HG02840 (cell line): ENCODE data around the gene SLC1A1.

ENCODE experiments used
- ATAC-seq: cut with Tn5 transposase; IDR thresholded peaks from one replicate; pipeline ENCODE4 v1.9.1; 2021; ENCODE audit warnings: mild to moderate bottlenecking, moderate library complexity, moderate number of reproducible peaks; ENCODE audit not compliant: unreplicated experiment, low FRiP score

The SLC1A1 gene

GRCh38 chr9:4574657-4575243, 84.5 kb downstream of the SLC1A1 start:
- no peak for ATAC-seq

GRCh38 chr9:4575997-4576396, 85.7 kb downstream of the SLC1A1 start:
- no peak for ATAC-seq

GRCh38 chr9:4576448-4576847, 86.2 kb downstream of the SLC1A1 start:
- ATAC-seq: no peak

GRCh38 chr9:4579001-4579400, 88.7 kb downstream of the SLC1A1 start:
- no peak for ATAC-seq

- ATAC-seq: no peak
Observed at GRCh38 chr9:4581035-4581760, 90.9 kb downstream of the SLC1A1 start.

GRCh38 chr9:4581861-4582565, 91.7 kb downstream of the SLC1A1 start:
- ATAC-seq: no peak

- ATAC-seq: no peak
Observed at GRCh38 chr9:4583001-4583400, 92.7 kb downstream of the SLC1A1 start.

GRCh38 chr9:4584636-4585035, 94.4 kb downstream of the SLC1A1 start:
- ATAC-seq: no peak

- no peak for ATAC-seq
Observed at GRCh38 chr9:4585135-4585534, 94.9 kb downstream of the SLC1A1 start.

GRCh38 chr9:4588721-4589120, 98.5 kb downstream of the SLC1A1 start:
- ATAC-seq: no peak

- no peak for ATAC-seq
Observed at GRCh38 chr9:4590430-4591122, 100.3 kb downstream of the SLC1A1 start.

GRCh38 chr9:4591123-4591500, 100.8 kb downstream of the SLC1A1 start:
- no peak for ATAC-seq

- no peak for ATAC-seq
Observed at GRCh38 chr9:4592295-4592694, 102.0 kb downstream of the SLC1A1 start.

- no peak for ATAC-seq
Observed at GRCh38 chr9:4592886-4593285, 102.6 kb downstream of the SLC1A1 start.

GRCh38 chr9:4594545-4594944, 104.3 kb downstream of the SLC1A1 start:
- no peak for ATAC-seq

- ATAC-seq: no peak
Observed at GRCh38 chr9:4594994-4595393, 104.7 kb downstream of the SLC1A1 start.

- no peak for ATAC-seq
Observed at GRCh38 chr9:4596165-4596922, 106.1 kb downstream of the SLC1A1 start.

GRCh38 chr9:4600368-4600767, 110.1 kb downstream of the SLC1A1 start:
- ATAC-seq: no peak

- ATAC-seq: no peak
Observed at GRCh38 chr9:4603830-4604229, 113.6 kb downstream of the SLC1A1 start.

GRCh38 chr9:4604678-4605095, 114.4 kb downstream of the SLC1A1 start:
- no peak for ATAC-seq
